GM19438 (cell line): ENCODE results near the gene SLC52A1.

Source experiments
- ATAC-seq: cut with Tn5 transposase; IDR thresholded peaks from one replicate; pipeline ENCODE4 v1.9.1; 2021; ENCODE audit warnings: low read depth; ENCODE audit not compliant: unreplicated experiment

SLC52A1 gene

DNA sequence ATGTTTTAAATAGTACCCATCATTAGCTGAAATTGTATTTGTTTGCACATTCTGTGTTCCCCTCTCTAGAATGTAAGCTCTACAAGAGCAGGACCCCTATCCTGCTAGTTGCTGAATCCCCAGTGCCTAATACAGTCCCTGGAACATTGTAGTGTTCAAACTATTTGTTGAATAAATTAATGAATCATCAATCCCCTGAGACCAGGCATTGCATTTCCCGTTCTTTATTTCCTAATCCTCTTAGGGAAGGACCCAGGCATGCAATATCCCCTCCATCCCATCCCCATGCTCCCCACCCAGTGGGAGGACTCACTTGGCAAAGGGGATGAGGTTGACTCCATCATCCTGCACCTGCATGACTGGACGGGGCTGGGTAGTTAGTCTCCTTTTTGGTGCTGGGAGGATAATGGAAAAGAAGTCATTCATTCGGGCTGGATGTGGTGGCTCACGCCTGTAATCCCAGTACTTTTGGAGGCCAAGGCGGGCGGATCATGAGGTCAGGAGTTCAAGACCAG is 41.1 kb downstream of the SLC52A1 start:
- no peak for ATAC-seq

DNA sequence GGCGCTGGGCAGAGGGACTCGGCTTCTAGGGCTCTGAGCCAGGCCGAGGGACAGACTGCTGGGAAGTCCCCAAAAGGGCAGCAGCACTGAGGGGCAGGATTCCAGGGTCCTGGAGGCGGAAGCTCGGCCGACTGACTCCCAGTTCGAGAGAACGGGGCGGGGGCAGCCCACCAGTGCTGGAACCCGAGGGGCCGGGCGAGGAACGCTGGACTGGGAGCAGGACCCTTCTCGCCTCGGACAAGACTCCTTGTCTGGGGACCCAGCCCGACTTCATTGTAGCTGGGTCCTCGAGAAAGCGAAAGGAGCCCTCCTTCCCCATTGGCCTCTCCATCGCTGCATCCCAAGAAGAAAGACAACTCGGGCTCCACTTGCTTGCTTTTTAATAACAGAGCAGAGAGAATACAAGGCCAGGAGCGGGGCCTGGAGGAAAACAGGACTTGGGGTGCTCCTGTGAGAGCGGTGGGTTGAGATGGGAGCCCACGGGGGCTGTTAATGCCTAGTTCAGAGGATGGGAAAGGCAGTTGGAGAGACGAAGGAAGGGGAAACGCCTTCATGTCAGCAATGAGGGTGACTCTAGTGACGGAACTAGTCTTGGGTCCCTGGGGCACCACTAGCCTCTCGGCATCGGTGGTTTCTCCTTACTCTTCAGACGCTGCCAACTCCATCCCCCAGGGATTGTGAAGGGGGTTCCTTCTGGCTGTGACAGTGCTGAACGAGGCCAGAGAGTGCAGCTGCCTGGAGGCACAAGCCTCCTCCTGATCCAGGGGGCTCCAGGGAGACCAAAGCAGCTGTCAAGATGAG is 47.3 kb downstream of the SLC52A1 start:
- ATAC-seq = no peak

GRCh38 chr17:4986951-4987766 is 48.1 kb downstream of the SLC52A1 start, which contains the start of gene CAMTA2:
CAMTA2 (minus strand) TSS chr17:4987675; CDS start chr17:4986222, 1,453 bp downstream.
- peak; percentile 64 for ATAC-seq

DNA sequence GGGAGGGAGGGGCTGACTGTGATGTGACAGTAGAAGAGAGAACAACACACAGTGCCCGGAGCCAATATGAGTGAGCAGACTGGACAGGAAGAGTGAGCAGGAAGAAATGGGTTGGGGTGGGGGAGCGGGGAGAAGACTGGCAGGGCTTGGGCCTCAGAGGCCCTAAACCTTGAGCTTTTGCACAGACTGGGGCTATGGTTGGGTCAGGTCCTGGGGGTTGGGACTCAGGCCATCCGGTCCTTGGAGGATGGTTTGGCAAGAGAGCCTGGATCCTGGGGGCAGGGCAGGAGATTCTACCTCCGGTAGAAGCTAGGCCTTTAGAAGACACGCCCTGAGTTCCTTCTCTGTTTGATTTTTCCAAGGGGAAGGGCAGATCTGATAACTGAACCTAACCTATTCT is 48.8 kb downstream of the SLC52A1 start:
- no peak for ATAC-seq
